GM12878 (cell line): Measurements from ENCODE around the gene SLC39A11. TPM values are rescaled to one million over a fixed set of nuclear protein-coding genes. Genes with fewer than 3 reads are reported as not detected.
"Not testable (repeated sequence)": the region's sequence is repeated elsewhere in the genome, so short reads cannot be mapped to it uniquely, and the experiment has no call there.

Experiments
- ATAC-seq: fragments of 200-7000 bp; cut with Tn5 transposase; 3 replicates; pipeline ENCODE4 v1.9.1; 2020; ENCODE audit warnings: mild to moderate bottlenecking, moderate library complexity
- BruUV-seq: library from RNA; stranded (reverse); fragments of 400-500 nt; replicated peaks from 2 replicates; lab custom pipeline; 2021; lab: Mats Ljungman, UMichigan
- CTCF ChIA-PET: fragments of 300-600 bp; sonication (Branson Sonifier 250); formaldehyde crosslinking; extraction: SDS; loops from one replicate; lab custom pipeline; 2021; ENCODE audit warnings: inconsistent platforms; lab: Yijun Ruan, JAX
- POLR2A ChIA-PET: fragments of 350-600 bp; formaldehyde crosslinking; extraction: SDS; loops from one replicate; lab custom pipeline; 2021; ENCODE audit warnings: inconsistent platforms; lab: Charles Lee
- RAD21 ChIA-PET: fragments of 300-600 bp; sonication (Branson Sonifier 250); formaldehyde crosslinking; loops from one replicate; lab custom pipeline; 2023; ENCODE audit warnings: antibody characterized with exemption; ENCODE audit not compliant: unreplicated experiment; lab: Charles Lee
- SMC1A ChIA-PET: fragments of 300-600 bp; sonication (Branson Sonifier 250); formaldehyde crosslinking; loops from one replicate; lab custom pipeline; 2023; ENCODE audit not compliant: unreplicated experiment, uncharacterized antibody; lab: Charles Lee
- DNase-seq: peaks from one replicate; pipeline ENCODE4 v3.0.0-alpha.2; 2011; ENCODE audit warnings: low read depth, low spot score
- FAIRE-seq: peaks from 3 replicates; lab custom pipeline; 2011; peaks lifted over from hg19 to GRCh38; lab: Jason Lieb, UNC
- H2AFZ ChIP-seq: 2 replicates; pipeline ENCODE4 v1.6.0; 2011; ENCODE audit warnings: low read depth, low read length, control low read depth; ENCODE audit not compliant: control insufficient read depth
- H3K27ac ChIP-seq: 2 replicates; pipeline ENCODE4 v1.5.1; 2011; ENCODE audit warnings: control low read depth; ENCODE audit not compliant: control insufficient read depth, insufficient read depth
- H3K27me3 ChIP-seq, 2 experiments: replicated peaks in 1 of 2; 2 replicates each; pipeline versions ENCODE4 v1.6.0 to v1.6.1; 2011; ENCODE audit warnings: low read length in 1 of 2; ENCODE audit not compliant: control insufficient read depth in 2 of 2, insufficient read depth in 2 of 2
- H3K36me3 ChIP-seq, 2 experiments: 2 replicates each; pipeline ENCODE4 v1.5.1; 2011; ENCODE audit warnings: low read length in 1 of 2; ENCODE audit not compliant: control insufficient read depth in 2 of 2, insufficient read depth in 2 of 2
- H3K4me1 ChIP-seq: 2 replicates; pipeline ENCODE4 v1.6.1; 2011; ENCODE audit warnings: mild to moderate bottlenecking, low read length, moderate library complexity, mixed read lengths; ENCODE audit not compliant: control insufficient read depth, insufficient read depth
- H3K4me2 ChIP-seq: 2 replicates; pipeline ENCODE4 v1.6.0; 2011; ENCODE audit warnings: control low read depth; ENCODE audit not compliant: control insufficient read depth, insufficient read depth
- H3K4me3 ChIP-seq: fragments of 200-600 bp; sonication (generic); 2 replicates; pipeline ENCODE4 v1.5.1; 2016
- H3K79me2 ChIP-seq: 2 replicates; pipeline ENCODE4 v1.6.0; 2011; ENCODE audit warnings: low read length; ENCODE audit not compliant: control insufficient read depth, insufficient read depth
- H3K9ac ChIP-seq: 2 replicates; pipeline ENCODE4 v1.8.0; 2011; ENCODE audit warnings: low read length, control low read depth, mixed read lengths; ENCODE audit not compliant: control insufficient read depth, insufficient read depth
- H3K9me3 ChIP-seq: replicated peaks from 3 replicates; pipeline ENCODE4 v1.5.1; 2011; ENCODE audit warnings: mild to moderate bottlenecking, low read length; ENCODE audit not compliant: control insufficient read depth, insufficient read depth
- H4K20me1 ChIP-seq: 2 replicates; pipeline ENCODE4 v1.6.0; 2011; ENCODE audit not compliant: control insufficient read depth, insufficient read depth
- BMI1 ChIP-seq: fragments of 450-650 bp; IDR thresholded peaks from 2 replicates; pipeline ENCODE4 v1.6.1; 2016; ENCODE audit warnings: mild to moderate bottlenecking, moderate library complexity, borderline replicate concordance
- CHD1 ChIP-seq: IDR thresholded peaks from 2 replicates; pipeline ENCODE4 v1.6.1; 2012; ENCODE audit warnings: low read depth, low read length, improper control_type of control experiment
- EED ChIP-seq: sonication (generic); IDR thresholded peaks from 2 replicates; pipeline ENCODE4 v1.6.1; 2016; ENCODE audit warnings: antibody characterized with exemption, low read depth
- EZH2 ChIP-seq: IDR thresholded peaks from 2 replicates; pipeline ENCODE4 v1.6.1; 2012; ENCODE audit warnings: low read depth, mild to moderate bottlenecking, control low read depth, inconsistent platforms, low read length, borderline replicate concordance; ENCODE audit not compliant: control insufficient read depth
- IKZF1 ChIP-seq: fragments of 450-650 bp; conservative IDR thresholded peaks from 2 replicates; pipeline ENCODE4 v1.6.1; 2017; ENCODE audit warnings: antibody characterized with exemption, mild to moderate bottlenecking
- JUNB ChIP-seq: IDR thresholded peaks from 2 replicates; pipeline ENCODE4 v1.6.1; 2016; ENCODE audit warnings: antibody characterized with exemption, mild to moderate bottlenecking
- WGBS: methylation state at CpG from one replicate; pipeline ENCODE4 v1.1.6; 2016; ENCODE audit warnings: low lambda C conversion rate; ENCODE audit not compliant: insufficient replicate concordance, insufficient coverage; ENCODE audit errors: missing lambda C conversion rate; 5-methylcytosine and 5-hydroxymethylcytosine counted together
- in situ Hi-C: fragments of 300-500 bp; cut with MboI; formaldehyde crosslinking; loops from 9 replicates; pipeline ENCODE4 v1.14.3; 2018; ENCODE audit warnings: mixed read lengths
- intact Hi-C: fragments of 100-400 bp; cut with micrococcal nuclease; formaldehyde crosslinking; loops from one replicate; pipeline ENCODE4 v1.14.2; 2022; ENCODE audit not compliant: unreplicated experiment
- polyA plus RNA-seq, 11 experiments: library from polyadenylated mRNA; depleted of rRNA in 4 of 11; unstranded in 6 of 11; stranded (reverse) in 5 of 11; fragments of >200 nt; fragmentation: Nextera tagmentation in 4 of 11; fragmentation: Illumina TruSeq in 1 of 11; extraction: Ambion mirVana in 4 of 11; extraction: Trizol in 1 of 11; gene quantifications; 1 replicate in 1 of 11; 2 replicates in 10 of 11; pipeline versions ENCODE4 v1.2.1 to v1.2.3, GENCODE V29; 2011 to 2016; ENCODE audit warnings: inconsistent platforms in 2 of 11, missing spikeins in 2 of 11, low read depth in 1 of 11
- total RNA-seq, 4 experiments: library from RNA; depleted of rRNA in 3 of 4; stranded (reverse); fragments of >200 nt in 3 of 4; fragmentation: Illumina TruSeq in 1 of 4; extraction: Trizol in 1 of 4; gene quantifications; 2 replicates each; pipeline versions ENCODE4 v1.2.1 to v1.2.3, GENCODE V29; 2013 to 2021
- TF ChIP-seq, protein P1 (sequence below): fragments of 450-650 bp; IDR thresholded peaks from 2 replicates; pipeline ENCODE4 v1.6.1; 2017; ENCODE audit warnings: low read depth, mild to moderate bottlenecking, moderate library complexity

SLC39A11 gene
- total and polyA plus RNA-seq, 10 of the 15 experiments (the other 5 are each of a cell fraction or from before 2014, with no cell fraction given), result 8.6 to 23.8 (median 14.0) TPM

DNA sequence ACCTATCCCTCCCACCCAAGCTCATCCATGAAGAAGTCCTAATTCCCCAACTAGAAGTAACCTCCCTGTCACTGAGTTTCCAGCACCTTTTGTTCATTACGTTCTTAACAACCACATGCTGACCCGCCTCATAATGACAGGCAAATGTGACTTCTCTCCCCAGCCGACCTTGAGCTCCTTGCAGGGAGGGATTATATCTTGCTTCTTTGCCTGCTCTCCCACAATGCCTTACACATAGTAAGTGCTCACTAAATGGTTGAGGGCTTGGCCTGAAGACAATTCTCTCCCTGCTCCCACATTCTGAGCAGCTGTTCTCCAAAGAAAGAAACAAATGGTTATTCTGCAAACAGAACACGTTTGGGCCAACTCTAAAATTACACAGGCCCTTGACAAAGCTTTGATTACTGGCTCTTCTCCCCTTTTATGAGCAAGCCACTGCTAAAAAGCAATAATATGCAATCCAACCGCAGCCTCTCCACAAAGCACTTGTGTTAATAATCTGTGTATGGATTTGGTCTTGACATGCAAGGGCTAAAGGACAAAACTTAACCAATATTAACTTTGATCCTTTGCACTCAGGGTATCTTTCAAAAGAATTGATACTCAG is 23.2 kb downstream of the SLC39A11 start (continued):
- TF ChIP-seq EED (no peak), IKZF1 (no peak)

DNA sequence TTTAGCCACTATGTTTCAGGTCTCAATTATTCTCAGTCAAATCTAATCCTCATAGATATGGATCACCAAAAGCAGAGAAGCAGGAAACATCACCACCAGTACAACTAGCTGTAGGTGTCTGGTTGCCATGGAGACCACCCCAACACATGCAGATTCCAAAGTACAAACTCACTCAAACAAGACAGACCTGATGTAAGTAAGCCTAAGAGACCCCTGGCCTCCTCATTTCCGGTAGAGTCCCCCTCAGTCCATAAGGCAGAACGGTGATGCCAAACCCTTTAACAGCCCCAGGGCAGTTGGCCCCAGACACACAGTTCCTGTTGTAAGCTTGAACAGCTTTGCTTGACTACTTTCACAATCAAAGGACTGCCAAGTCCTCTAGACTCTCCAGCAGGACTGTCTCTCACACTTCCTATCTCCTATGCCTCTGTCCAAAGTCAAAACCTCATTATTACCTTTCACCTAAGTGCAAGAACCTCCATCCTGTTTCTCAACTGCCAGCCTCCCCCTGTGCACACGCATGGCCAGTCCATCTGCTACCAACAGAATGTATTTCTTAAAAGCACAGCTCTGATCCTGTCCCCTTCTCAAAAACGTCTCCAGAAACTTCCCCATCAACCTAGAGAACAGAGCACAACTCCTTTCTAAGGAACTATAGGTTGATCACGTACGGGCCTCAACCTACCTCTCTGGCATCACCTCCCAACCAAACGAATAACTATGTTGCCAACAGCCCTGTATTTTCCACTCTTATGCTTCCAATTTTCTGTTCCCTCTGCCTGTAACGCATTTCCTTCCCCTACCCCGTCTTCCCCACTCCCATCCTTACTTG is 23.9 kb downstream of the SLC39A11 start:
- 86% methylated on average over 9 of the region's 9 CpGs for whole genome bisulfite sequencing
- H4K20me1 ChIP-seq, result no peaks in the 10 kb centered on the region
- H3K4me1 ChIP-seq, result no peaks in the 10 kb centered on the region
- H2AFZ ChIP-seq, result no peak overlapping the region
- H3K9ac ChIP-seq, result no peak overlapping the region
- ChIA-PET POLR2A (interaction anchor here (0.8 kb wide), 1 partner anchor 15 kb away, joined by 3 read pairs; no protein-coding TSS in a partner anchor), RAD21 (no interaction called here), SMC1A (interaction anchor here (0.6 to 1.9 kb wide), 4 partner anchors 20 to 340 kb away, joined by 3 to 6 read pairs (median 3); partner anchors contain the start of gene SLC39A11), CTCF (interaction anchor here (1.3 to 1.7 kb wide), 2 partner anchors 16 to 87 kb away, joined by 3 to 4 read pairs; no protein-coding TSS in a partner anchor)
- no peak overlapping the region for H3K27ac ChIP-seq
- H3K9me3 ChIP-seq, result no peaks in the 10 kb centered on the region; the same call in 2 of the 3 replicates
- no peaks in the 10 kb centered on the region for H3K27me3 ChIP-seq
- no peak overlapping the region for H3K4me2 ChIP-seq
- peaks cover 8 to 10% of the 10 kb centered on the region in 2 experiments for H3K36me3 ChIP-seq
- intact Hi-C loops (no loop called here), in situ Hi-C loops (no loop called here)
- BruUV-seq, result no TSS peak
- DNase-seq (no peak), ATAC-seq (no peak), FAIRE-seq (no peak)
- no peaks in the 10 kb centered on the region for H3K79me2 ChIP-seq
- H3K4me3 ChIP-seq, result no peak overlapping the region
- TF ChIP-seq, protein P1, sequence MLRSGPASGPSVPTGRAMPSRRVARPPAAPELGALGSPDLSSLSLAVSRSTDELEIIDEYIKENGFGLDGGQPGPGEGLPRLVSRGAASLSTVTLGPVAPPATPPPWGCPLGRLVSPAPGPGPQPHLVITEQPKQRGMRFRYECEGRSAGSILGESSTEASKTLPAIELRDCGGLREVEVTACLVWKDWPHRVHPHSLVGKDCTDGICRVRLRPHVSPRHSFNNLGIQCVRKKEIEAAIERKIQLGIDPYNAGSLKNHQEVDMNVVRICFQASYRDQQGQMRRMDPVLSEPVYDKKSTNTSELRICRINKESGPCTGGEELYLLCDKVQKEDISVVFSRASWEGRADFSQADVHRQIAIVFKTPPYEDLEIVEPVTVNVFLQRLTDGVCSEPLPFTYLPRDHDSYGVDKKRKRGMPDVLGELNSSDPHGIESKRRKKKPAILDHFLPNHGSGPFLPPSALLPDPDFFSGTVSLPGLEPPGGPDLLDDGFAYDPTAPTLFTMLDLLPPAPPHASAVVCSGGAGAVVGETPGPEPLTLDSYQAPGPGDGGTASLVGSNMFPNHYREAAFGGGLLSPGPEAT, result no peak
- TF ChIP-seq JUNB (no peak), CHD1 (no peak), EZH2 (no peak), BMI1 (peak; percentile 62)
- TF ChIP-seq, all 136 proteins: peak for 1

DNA sequence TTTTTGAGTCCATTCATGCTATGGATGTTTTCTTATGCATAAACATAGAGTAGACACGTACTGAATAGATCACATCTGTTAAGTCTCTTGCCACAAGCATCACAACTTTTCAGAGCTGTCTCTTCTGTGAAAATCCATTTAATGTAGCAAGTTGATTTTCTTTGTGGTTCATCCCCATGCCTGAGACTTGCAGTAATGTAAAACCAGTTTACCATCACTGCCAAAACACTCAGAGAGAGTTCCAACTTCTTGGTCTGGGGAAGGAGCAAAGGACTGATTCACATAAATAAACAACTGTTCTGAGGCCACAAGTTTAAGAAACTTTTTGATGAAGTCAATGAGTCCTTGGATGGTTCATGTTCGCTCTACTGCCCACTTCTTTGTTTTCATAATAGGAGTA is 24.8 kb downstream of the SLC39A11 start:
- H3K36me3 ChIP-seq, BruUV-seq, H3K4me1 ChIP-seq, H4K20me1 ChIP-seq, H3K27me3 ChIP-seq, ATAC-seq, intact Hi-C loops, H3K27ac ChIP-seq, H3K4me2 ChIP-seq, H3K9me3 ChIP-seq, RAD21 ChIA-PET, in situ Hi-C loops, H3K9ac ChIP-seq, FAIRE-seq, DNase-seq, H2AFZ ChIP-seq, H3K79me2 ChIP-seq, POLR2A ChIA-PET, H3K4me3 ChIP-seq: not testable (repeated sequence)
- 100% methylated on average over 2 of the region's 2 CpGs for WGBS
- SMC1A ChIA-PET, result interaction anchor here (1.0 to 1.9 kb wide), 2 partner anchors 19 to 339 kb away, joined by 3 to 6 read pairs; no protein-coding TSS in a partner anchor
- CTCF ChIA-PET, result interaction anchor here (0.6 kb wide), 1 partner anchor 368 kb away, joined by 3 read pairs; no protein-coding TSS in a partner anchor
